HCT116 (cell line): Measurements from ENCODE around the gene AKT3.

Experiments
- CBX3 ChIP-seq: IDR thresholded peaks from 2 replicates; pipeline ENCODE4 v1.6.1; 2012; ENCODE audit warnings: low read depth
- EZH2 ChIP-seq: fragments of 200-600 bp; sonication (generic); IDR thresholded peaks from 2 replicates; pipeline ENCODE4 v1.6.1; 2017; ENCODE audit warnings: antibody characterized with exemption, mixed run types
- EZH2phosphoT487 ChIP-seq: fragments of 200-600 bp; IDR thresholded peaks from 2 replicates; pipeline ENCODE4 v1.6.1; 2018; ENCODE audit warnings: antibody characterized with exemption, borderline replicate concordance
- POLR2A ChIP-seq: IDR thresholded peaks from 2 replicates; pipeline ENCODE4 v1.7.0; 2011; ENCODE audit warnings: borderline replicate concordance; ENCODE audit not compliant: insufficient read depth, insufficient read length; ENCODE audit errors: extremely low read depth
- POLR2AphosphoS5 ChIP-seq: IDR thresholded peaks from 2 replicates; pipeline ENCODE4 v1.6.1; 2011; ENCODE audit warnings: mild to moderate bottlenecking, low read depth, low read length, moderate library complexity
- RAD21 ChIP-seq: IDR thresholded peaks from 2 replicates; pipeline ENCODE4 v1.6.1; 2012; ENCODE audit warnings: low read depth, mild to moderate bottlenecking
- SP1 ChIP-seq: IDR thresholded peaks from 2 replicates; pipeline ENCODE4 v1.6.1; 2012; ENCODE audit warnings: low read depth
- SRF ChIP-seq: IDR thresholded peaks from 2 replicates; pipeline ENCODE4 v1.6.1; 2012; ENCODE audit warnings: low read depth
- ZNF274 ChIP-seq: fragments of 200-500 bp; sonication (Bioruptor generic); IDR thresholded peaks from 2 replicates; pipeline ENCODE4 v1.6.1; 2014; ENCODE audit warnings: mild to moderate bottlenecking, low read depth, low read length, inconsistent platforms
- TF ChIP-seq, protein P1 (sequence below), 3 experiments: fragments of 200-600 bp in 1 of 3; sonication (generic) in 1 of 3; IDR thresholded peaks in 2 of 3; conservative IDR thresholded peaks in 1 of 3; 2 replicates each; pipeline ENCODE4 v1.5.1; 2012 to 2017; ENCODE audit warnings: low read depth in 2 of 3, low read length in 2 of 3, antibody characterized with exemption in 1 of 3, borderline replicate concordance in 1 of 3, control low read depth in 1 of 3, mild to moderate bottlenecking in 1 of 3, mixed read lengths in 1 of 3, mixed run types in 1 of 3, moderate library complexity in 1 of 3; ENCODE audit not compliant: insufficient read depth in 1 of 3
- TF ChIP-seq, protein P2 (sequence below): IDR thresholded peaks from 2 replicates; pipeline ENCODE4 v1.6.1; 2012; ENCODE audit warnings: low read depth

DNA sequence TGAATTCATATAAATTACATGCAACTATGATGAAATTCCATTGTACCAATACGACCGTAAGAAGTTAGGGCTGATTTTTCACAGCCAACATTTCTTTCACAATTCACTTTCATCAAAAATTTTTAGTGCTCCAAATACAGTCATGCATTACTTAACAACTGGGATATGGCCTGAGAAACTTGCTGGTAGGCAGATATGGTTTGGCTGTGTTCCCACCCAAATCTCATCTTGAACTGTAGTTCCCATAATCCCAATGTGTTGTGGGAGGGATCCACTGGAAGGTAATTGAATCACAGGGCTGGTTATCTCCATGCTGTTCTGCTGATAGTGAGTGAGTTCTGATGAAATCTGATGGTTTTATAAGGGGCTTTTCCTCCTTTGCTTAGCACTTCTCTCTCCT, 244.4 kb downstream of the AKT3 start:
- TF ChIP-seq RAD21 (no peak), EZH2 (no peak), POLR2A (no peak), SRF (no peak), EZH2phosphoT487 (no peak), POLR2AphosphoS5 (no peak), ZNF274 (no peak), SP1 (no peak), CBX3 (no peak)
- TF ChIP-seq, protein P1, sequence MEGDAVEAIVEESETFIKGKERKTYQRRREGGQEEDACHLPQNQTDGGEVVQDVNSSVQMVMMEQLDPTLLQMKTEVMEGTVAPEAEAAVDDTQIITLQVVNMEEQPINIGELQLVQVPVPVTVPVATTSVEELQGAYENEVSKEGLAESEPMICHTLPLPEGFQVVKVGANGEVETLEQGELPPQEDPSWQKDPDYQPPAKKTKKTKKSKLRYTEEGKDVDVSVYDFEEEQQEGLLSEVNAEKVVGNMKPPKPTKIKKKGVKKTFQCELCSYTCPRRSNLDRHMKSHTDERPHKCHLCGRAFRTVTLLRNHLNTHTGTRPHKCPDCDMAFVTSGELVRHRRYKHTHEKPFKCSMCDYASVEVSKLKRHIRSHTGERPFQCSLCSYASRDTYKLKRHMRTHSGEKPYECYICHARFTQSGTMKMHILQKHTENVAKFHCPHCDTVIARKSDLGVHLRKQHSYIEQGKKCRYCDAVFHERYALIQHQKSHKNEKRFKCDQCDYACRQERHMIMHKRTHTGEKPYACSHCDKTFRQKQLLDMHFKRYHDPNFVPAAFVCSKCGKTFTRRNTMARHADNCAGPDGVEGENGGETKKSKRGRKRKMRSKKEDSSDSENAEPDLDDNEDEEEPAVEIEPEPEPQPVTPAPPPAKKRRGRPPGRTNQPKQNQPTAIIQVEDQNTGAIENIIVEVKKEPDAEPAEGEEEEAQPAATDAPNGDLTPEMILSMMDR (IDR thresholded peaks at IDR 0.05 in 2 of 3, conservative IDR thresholded peaks at IDR 0.05 in 1 of 3; ENCODE audit: borderline replicate concordance in 1 of 3, insufficient read depth in 1 of 3, low read depth in 2 of 3, low read length in 2 of 3) = no peak
- TF ChIP-seq, protein P2, sequence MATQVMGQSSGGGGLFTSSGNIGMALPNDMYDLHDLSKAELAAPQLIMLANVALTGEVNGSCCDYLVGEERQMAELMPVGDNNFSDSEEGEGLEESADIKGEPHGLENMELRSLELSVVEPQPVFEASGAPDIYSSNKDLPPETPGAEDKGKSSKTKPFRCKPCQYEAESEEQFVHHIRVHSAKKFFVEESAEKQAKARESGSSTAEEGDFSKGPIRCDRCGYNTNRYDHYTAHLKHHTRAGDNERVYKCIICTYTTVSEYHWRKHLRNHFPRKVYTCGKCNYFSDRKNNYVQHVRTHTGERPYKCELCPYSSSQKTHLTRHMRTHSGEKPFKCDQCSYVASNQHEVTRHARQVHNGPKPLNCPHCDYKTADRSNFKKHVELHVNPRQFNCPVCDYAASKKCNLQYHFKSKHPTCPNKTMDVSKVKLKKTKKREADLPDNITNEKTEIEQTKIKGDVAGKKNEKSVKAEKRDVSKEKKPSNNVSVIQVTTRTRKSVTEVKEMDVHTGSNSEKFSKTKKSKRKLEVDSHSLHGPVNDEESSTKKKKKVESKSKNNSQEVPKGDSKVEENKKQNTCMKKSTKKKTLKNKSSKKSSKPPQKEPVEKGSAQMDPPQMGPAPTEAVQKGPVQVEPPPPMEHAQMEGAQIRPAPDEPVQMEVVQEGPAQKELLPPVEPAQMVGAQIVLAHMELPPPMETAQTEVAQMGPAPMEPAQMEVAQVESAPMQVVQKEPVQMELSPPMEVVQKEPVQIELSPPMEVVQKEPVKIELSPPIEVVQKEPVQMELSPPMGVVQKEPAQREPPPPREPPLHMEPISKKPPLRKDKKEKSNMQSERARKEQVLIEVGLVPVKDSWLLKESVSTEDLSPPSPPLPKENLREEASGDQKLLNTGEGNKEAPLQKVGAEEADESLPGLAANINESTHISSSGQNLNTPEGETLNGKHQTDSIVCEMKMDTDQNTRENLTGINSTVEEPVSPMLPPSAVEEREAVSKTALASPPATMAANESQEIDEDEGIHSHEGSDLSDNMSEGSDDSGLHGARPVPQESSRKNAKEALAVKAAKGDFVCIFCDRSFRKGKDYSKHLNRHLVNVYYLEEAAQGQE = no peak
